GM23338 (cell line): Measurements from ENCODE around the gene SPX. TPM values are rescaled to one million over a fixed set of nuclear protein-coding genes. Genes with fewer than 3 reads are reported as not detected.

ENCODE experiments used
- ATAC-seq: fragments of 200-7000 bp; cut with Tn5 transposase; 3 replicates; pipeline ENCODE4 v1.9.1; 2020
- DNase-seq: peaks from one replicate; pipeline ENCODE4 v3.0.0-alpha.2; 2015; ENCODE audit warnings: low spot score
- H2AFZ ChIP-seq: fragments of 200-600 bp; sonication (generic); 2 replicates; pipeline ENCODE4 v1.8.0; 2016; ENCODE audit warnings: antibody characterized with exemption, mild to moderate bottlenecking, moderate library complexity
- H3F3A ChIP-seq: fragments of 200-600 bp; sonication (generic); replicated peaks from 2 replicates; pipeline ENCODE4 v1.8.0; 2017; ENCODE audit warnings: antibody characterized with exemption, mixed run types, low read depth
- H3K27ac ChIP-seq: fragments of 200-600 bp; sonication (generic); 2 replicates; pipeline ENCODE4 v1.6.1; 2016; ENCODE audit warnings: low read depth
- H3K27me3 ChIP-seq: fragments of 200-600 bp; sonication (generic); 2 replicates; pipeline ENCODE4 v1.8.0; 2016; ENCODE audit warnings: mild to moderate bottlenecking, mixed run types, moderate library complexity; ENCODE audit not compliant: insufficient read depth
- H3K36me3 ChIP-seq: fragments of 200-600 bp; sonication (generic); 2 replicates; pipeline ENCODE4 v1.8.0; 2016; ENCODE audit warnings: mild to moderate bottlenecking; ENCODE audit not compliant: insufficient read depth
- H3K4me1 ChIP-seq: fragments of 200-600 bp; sonication (generic); 2 replicates; pipeline ENCODE4 v1.8.0; 2016; ENCODE audit warnings: mild to moderate bottlenecking, moderate library complexity; ENCODE audit not compliant: insufficient read depth
- H3K4me2 ChIP-seq: fragments of 200-600 bp; sonication (generic); 2 replicates; pipeline ENCODE4 v1.7.1; 2017; ENCODE audit warnings: mixed run types
- H3K4me3 ChIP-seq: fragments of 200-600 bp; sonication (generic); 2 replicates; pipeline ENCODE4 v1.6.1; 2016; ENCODE audit warnings: mixed run types
- H3K79me2 ChIP-seq: fragments of 200-600 bp; sonication (generic); replicated peaks from 2 replicates; pipeline ENCODE4 v1.8.0; 2017; ENCODE audit warnings: mild to moderate bottlenecking; ENCODE audit not compliant: insufficient read depth
- H3K9me2 ChIP-seq: fragments of 200-600 bp; sonication (generic); 2 replicates; pipeline ENCODE4 v1.8.0; 2017; ENCODE audit not compliant: insufficient read depth
- H4K20me1 ChIP-seq: fragments of 200-600 bp; sonication (generic); replicated peaks from 2 replicates; pipeline ENCODE4 v1.8.0; 2017; ENCODE audit warnings: mild to moderate bottlenecking; ENCODE audit not compliant: insufficient read depth
- H3K27ac Mint-ChIP-seq: 2 replicates; pipeline ENCODE4 v1.8.0; 2020; ENCODE audit warnings: inconsistent platforms, mild to moderate bottlenecking, moderate library complexity, mixed read lengths
- H3K27me3 Mint-ChIP-seq: 3 replicates; pipeline ENCODE4 v1.8.0; 2022; ENCODE audit warnings: low read depth, mild to moderate bottlenecking, moderate library complexity, mixed read lengths, inconsistent platforms; ENCODE audit not compliant: insufficient read depth, poor library complexity
- H3K36me3 Mint-ChIP-seq: 3 replicates; pipeline ENCODE4 v1.8.0; 2021; ENCODE audit warnings: low read depth, mild to moderate bottlenecking, inconsistent platforms, moderate library complexity, mixed read lengths
- H3K4me1 Mint-ChIP-seq: 3 replicates; pipeline ENCODE4 v1.8.0; 2020; ENCODE audit warnings: mild to moderate bottlenecking, inconsistent platforms, mixed read lengths
- H3K4me3 Mint-ChIP-seq: 3 replicates; pipeline ENCODE4 v1.8.0; 2021; ENCODE audit warnings: moderate library complexity, mild to moderate bottlenecking, inconsistent platforms, mixed read lengths
- H3K9me3 Mint-ChIP-seq: 3 replicates; pipeline ENCODE4 v1.8.0; 2020; ENCODE audit warnings: moderate library complexity, mild to moderate bottlenecking, inconsistent platforms, mixed read lengths
- EZH2 ChIP-seq: fragments of 200-600 bp; sonication (generic); IDR thresholded peaks from one replicate; pipeline ENCODE4 v1.8.0; 2017; ENCODE audit warnings: antibody characterized with exemption, mild to moderate bottlenecking, low read depth; ENCODE audit not compliant: unreplicated experiment
- EZH2phosphoT487 ChIP-seq: fragments of 200-600 bp; sonication (generic); IDR thresholded peaks from one replicate; pipeline ENCODE4 v1.8.1; 2018; ENCODE audit warnings: antibody characterized with exemption; ENCODE audit not compliant: unreplicated experiment
- JUNB ChIP-seq: IDR thresholded peaks from one replicate; pipeline ENCODE4 v1.6.1; 2016; ENCODE audit warnings: antibody characterized with exemption; ENCODE audit not compliant: unreplicated experiment
- NANOG ChIP-seq: IDR thresholded peaks from 2 replicates; pipeline ENCODE4 v1.6.1; 2016; ENCODE audit warnings: antibody characterized with exemption, borderline replicate concordance
- ZNF114 ChIP-seq: fragments of 250-450 bp; sonication (Bioruptor Pico); IDR thresholded peaks from 2 replicates; pipeline ENCODE4 v1.5.0; 2020; ENCODE audit warnings: mild to moderate bottlenecking, moderate library complexity
- polyA plus RNA-seq: library from polyadenylated mRNA; unstranded; fragments of >200 nt; fragmentation: Nextera tagmentation; extraction: Ambion mirVana; gene quantifications from 2 replicates; pipeline ENCODE4 v1.2.1, GENCODE V29; 2016
- total RNA-seq: library from RNA; depleted of rRNA; stranded (reverse); fragments of >200 nt; shearing (Covaris generic); gene quantifications from 2 replicates; pipeline ENCODE4 v1.2.3, GENCODE V29; 2014
- TF ChIP-seq, protein P1 (sequence below): IDR thresholded peaks from 2 replicates; pipeline ENCODE4 v1.6.1; 2016; ENCODE audit warnings: antibody characterized with exemption
- TF ChIP-seq, protein P2 (sequence below), 2 experiments: fragments of 200-600 bp in 1 of 2; sonication (generic) in 1 of 2; conservative IDR thresholded peaks; 2 replicates each; pipeline versions ENCODE4 v1.5.1 to v1.6.1; 2016 to 2017; ENCODE audit warnings: antibody characterized with exemption in 2 of 2, low read depth in 2 of 2, mild to moderate bottlenecking in 2 of 2, moderate library complexity in 1 of 2
- TF ChIP-seq, protein P3 (sequence below): fragments of 250-450 bp; sonication (Bioruptor Pico); IDR thresholded peaks from 2 replicates; pipeline ENCODE4 v1.5.0; 2020; ENCODE audit warnings: mild to moderate bottlenecking, moderate library complexity

The SPX gene
- total and polyA plus RNA-seq, 2 experiments from 2014 or later = 1.3 TPM

DNA sequence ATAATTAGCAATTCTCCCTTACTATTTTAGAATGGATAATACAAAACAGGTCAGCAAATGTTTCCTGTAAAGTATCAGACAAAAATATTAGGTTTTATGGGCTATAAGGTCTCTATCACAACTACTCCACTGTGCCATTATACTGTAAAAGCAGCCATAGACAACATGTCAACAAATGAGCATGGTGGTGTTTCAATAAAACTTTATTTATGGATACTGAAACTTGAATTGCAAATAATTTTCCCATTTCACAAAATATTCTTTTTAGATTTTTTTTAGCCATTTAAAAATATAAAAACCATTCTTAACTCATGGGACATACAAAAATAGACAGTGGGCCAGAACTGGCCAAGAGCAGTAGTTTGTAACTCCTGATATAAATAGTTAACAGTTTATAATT lies 40.1 kb upstream of the SPX start (continued):
- TF ChIP-seq, protein P1, sequence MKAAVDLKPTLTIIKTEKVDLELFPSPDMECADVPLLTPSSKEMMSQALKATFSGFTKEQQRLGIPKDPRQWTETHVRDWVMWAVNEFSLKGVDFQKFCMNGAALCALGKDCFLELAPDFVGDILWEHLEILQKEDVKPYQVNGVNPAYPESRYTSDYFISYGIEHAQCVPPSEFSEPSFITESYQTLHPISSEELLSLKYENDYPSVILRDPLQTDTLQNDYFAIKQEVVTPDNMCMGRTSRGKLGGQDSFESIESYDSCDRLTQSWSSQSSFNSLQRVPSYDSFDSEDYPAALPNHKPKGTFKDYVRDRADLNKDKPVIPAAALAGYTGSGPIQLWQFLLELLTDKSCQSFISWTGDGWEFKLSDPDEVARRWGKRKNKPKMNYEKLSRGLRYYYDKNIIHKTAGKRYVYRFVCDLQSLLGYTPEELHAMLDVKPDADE = no peak
- no peak for TF ChIP-seq JUNB

DNA sequence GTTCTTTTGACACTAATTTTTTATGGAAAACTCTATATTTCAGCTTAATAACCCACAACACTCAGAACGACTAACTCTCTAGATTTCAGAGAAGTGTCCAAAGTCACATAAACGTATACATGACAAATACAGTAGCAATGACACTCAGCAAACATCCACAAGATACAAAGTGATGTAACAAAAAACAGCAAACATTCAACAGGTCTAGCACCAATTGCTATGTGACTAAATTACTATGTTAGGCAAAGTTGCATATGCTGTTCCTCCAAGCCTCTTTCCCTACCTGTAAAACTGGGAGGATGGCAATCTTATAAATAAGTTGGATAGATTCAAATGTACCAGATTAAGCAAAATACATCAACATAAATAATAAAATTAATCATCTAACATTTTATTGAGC lies 26.3 kb upstream of the SPX start:
- Mint-ChIP-seq H3K36me3 (peaks cover 13% of the 10 kb centered on the region; the same call in 2 of the 3 replicates), H3K4me3 (no peak overlapping the region), H3K27ac (no peak overlapping the region), H3K27me3 (no peaks in the 10 kb centered on the region), H3K9me3 (no peaks in the 10 kb centered on the region), H3K4me1 (peaks cover 6% of the 10 kb centered on the region; the same call in 2 of the 3 replicates)
- no peaks in the 10 kb centered on the region for H3K9me2 ChIP-seq
- H3K4me3 ChIP-seq = peak overlapping the region; percentile 73; the same call in 1 of the 2 replicates
- no peaks in the 10 kb centered on the region for H3K36me3 ChIP-seq
- H3K27me3 ChIP-seq = no peaks in the 10 kb centered on the region
- H4K20me1 ChIP-seq = 0 out of 2 replicates have a peak, but pooled peaks cover 8% of the 10 kb centered on the region
- H3F3A ChIP-seq = no peaks in the 10 kb centered on the region
- H3K27ac ChIP-seq = no peak overlapping the region
- no peak for ATAC-seq
- no peak overlapping the region for H2AFZ ChIP-seq
- DNase-seq = no peak
- TF ChIP-seq ZNF114 (CRISPR knock-in tag) (no peak), JUNB (no peak)
- H3K4me2 ChIP-seq = peak overlapping the region; percentile 84; the same call in 1 of the 2 replicates
- peaks cover 43% of the 10 kb centered on the region for H3K79me2 ChIP-seq
- H3K4me1 ChIP-seq = peaks cover 17% of the 10 kb centered on the region

DNA sequence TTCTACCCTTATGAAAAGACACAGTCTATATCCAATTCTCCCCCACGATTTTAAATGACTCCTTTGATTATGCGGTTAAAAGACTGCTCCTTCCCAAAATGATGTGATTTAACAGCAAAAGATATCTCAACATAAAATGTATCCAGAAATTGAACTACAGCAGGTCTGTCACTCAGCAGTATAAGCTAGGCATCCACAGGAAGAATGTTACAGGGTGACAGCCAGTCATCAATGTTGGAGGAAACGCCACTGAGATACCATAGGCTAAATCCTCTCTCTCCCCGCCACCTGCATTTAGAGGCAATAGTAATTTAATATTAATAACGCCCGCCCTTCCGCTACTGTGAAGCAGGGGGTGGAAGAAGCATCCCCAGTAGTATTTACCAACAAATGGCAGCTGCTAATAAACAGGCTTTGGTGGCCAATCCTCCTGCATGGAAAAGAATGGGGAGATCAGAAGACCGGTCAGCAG lies 25.3 kb upstream of the SPX start:
- Mint-ChIP-seq H3K4me3 (no peak overlapping the region), H3K27ac (no peak overlapping the region), H3K4me1 (peaks cover 6% of the 10 kb centered on the region; the same call in 2 of the 3 replicates), H3K36me3 (peaks cover 10% of the 10 kb centered on the region; the same call in 2 of the 3 replicates), H3K27me3 (no peaks in the 10 kb centered on the region), H3K9me3 (no peaks in the 10 kb centered on the region)
- DNase-seq (no peak), ATAC-seq (no peak)
- Histone ChIP-seq H3K27me3 (no peaks in the 10 kb centered on the region), H3K4me3 (peak overlapping the region; percentile 73), H3F3A (no peaks in the 10 kb centered on the region), H3K79me2 (peaks cover 53% of the 10 kb centered on the region), H3K4me2 (peak overlapping the region; percentile 84), H2AFZ (peak overlapping the region; percentile 57), H3K4me1 (peaks cover 17% of the 10 kb centered on the region), H3K9me2 (no peaks in the 10 kb centered on the region), H4K20me1 (0 out of 2 replicates have a peak, but pooled peaks cover 14% of the 10 kb centered on the region), H3K27ac (peak overlapping the region; percentile 24; the same call in 1 of the 2 replicates), H3K36me3 (no peaks in the 10 kb centered on the region)
- TF ChIP-seq, protein P2, sequence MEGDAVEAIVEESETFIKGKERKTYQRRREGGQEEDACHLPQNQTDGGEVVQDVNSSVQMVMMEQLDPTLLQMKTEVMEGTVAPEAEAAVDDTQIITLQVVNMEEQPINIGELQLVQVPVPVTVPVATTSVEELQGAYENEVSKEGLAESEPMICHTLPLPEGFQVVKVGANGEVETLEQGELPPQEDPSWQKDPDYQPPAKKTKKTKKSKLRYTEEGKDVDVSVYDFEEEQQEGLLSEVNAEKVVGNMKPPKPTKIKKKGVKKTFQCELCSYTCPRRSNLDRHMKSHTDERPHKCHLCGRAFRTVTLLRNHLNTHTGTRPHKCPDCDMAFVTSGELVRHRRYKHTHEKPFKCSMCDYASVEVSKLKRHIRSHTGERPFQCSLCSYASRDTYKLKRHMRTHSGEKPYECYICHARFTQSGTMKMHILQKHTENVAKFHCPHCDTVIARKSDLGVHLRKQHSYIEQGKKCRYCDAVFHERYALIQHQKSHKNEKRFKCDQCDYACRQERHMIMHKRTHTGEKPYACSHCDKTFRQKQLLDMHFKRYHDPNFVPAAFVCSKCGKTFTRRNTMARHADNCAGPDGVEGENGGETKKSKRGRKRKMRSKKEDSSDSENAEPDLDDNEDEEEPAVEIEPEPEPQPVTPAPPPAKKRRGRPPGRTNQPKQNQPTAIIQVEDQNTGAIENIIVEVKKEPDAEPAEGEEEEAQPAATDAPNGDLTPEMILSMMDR (conservative IDR thresholded peaks at IDR 0.05; ENCODE audit: low read depth in 2 of 2) = no peak
- TF ChIP-seq JUNB (no peak), EZH2 (no peak), EZH2phosphoT487 (no peak), NANOG (no peak), ZNF114 (CRISPR knock-in tag) (no peak)
- TF ChIP-seq, protein P3, sequence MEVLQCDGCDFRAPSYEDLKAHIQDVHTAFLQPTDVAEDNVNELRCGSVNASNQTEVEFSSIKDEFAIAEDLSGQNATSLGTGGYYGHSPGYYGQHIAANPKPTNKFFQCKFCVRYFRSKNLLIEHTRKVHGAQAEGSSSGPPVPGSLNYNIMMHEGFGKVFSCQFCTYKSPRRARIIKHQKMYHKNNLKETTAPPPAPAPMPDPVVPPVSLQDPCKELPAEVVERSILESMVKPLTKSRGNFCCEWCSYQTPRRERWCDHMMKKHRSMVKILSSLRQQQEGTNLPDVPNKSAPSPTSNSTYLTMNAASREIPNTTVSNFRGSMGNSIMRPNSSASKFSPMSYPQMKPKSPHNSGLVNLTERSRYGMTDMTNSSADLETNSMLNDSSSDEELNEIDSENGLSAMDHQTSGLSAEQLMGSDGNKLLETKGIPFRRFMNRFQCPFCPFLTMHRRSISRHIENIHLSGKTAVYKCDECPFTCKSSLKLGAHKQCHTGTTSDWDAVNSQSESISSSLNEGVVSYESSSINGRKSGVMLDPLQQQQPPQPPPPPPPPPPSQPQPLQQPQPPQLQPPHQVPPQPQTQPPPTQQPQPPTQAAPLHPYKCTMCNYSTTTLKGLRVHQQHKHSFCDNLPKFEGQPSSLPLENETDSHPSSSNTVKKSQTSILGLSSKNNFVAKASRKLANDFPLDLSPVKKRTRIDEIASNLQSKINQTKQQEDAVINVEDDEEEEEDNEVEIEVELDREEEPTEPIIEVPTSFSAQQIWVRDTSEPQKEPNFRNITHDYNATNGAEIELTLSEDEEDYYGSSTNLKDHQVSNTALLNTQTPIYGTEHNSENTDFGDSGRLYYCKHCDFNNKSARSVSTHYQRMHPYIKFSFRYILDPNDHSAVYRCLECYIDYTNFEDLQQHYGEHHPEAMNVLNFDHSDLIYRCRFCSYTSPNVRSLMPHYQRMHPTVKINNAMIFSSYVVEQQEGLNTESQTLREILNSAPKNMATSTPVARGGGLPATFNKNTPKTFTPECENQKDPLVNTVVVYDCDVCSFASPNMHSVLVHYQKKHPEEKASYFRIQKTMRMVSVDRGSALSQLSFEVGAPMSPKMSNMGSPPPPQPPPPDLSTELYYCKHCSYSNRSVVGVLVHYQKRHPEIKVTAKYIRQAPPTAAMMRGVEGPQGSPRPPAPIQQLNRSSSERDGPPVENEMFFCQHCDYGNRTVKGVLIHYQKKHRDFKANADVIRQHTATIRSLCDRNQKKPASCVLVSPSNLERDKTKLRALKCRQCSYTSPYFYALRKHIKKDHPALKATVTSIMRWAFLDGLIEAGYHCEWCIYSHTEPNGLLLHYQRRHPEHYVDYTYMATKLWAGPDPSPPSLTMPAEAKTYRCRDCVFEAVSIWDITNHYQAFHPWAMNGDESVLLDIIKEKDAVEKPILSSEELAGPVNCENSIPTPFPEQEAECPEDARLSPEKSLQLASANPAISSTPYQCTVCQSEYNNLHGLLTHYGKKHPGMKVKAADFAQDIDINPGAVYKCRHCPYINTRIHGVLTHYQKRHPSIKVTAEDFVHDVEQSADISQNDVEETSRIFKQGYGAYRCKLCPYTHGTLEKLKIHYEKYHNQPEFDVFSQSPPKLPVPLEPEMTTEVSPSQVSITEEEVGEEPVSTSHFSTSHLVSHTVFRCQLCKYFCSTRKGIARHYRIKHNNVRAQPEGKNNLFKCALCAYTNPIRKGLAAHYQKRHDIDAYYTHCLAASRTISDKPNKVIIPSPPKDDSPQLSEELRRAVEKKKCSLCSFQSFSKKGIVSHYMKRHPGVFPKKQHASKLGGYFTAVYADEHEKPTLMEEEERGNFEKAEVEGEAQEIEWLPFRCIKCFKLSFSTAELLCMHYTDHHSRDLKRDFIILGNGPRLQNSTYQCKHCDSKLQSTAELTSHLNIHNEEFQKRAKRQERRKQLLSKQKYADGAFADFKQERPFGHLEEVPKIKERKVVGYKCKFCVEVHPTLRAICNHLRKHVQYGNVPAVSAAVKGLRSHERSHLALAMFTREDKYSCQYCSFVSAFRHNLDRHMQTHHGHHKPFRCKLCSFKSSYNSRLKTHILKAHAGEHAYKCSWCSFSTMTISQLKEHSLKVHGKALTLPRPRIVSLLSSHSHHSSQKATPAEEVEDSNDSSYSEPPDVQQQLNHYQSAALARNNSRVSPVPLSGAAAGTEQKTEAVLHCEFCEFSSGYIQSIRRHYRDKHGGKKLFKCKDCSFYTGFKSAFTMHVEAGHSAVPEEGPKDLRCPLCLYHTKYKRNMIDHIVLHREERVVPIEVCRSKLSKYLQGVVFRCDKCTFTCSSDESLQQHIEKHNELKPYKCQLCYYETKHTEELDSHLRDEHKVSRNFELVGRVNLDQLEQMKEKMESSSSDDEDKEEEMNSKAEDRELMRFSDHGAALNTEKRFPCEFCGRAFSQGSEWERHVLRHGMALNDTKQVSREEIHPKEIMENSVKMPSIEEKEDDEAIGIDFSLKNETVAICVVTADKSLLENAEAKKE (CRISPR knock-in tag) = no peak
